Mesenteric fat pad (tissue), 1 donor: ENCODE data around the gene DSC1. TPM values are rescaled to one million over a fixed set of nuclear protein-coding genes. Genes with fewer than 3 reads are reported as not detected.
A peak's percentile ranks its signal among the peaks of the same experiment; 100 is the strongest.
"Not testable (repeated sequence)": the region's sequence is repeated elsewhere in the genome, so short reads cannot be mapped to it uniquely, and the experiment has no call there.

Experiments used
- DNase-seq: peaks from one replicate; pipeline ENCODE4 v3.0.0-alpha.2; 2020; ENCODE audit warnings: low spot score
- long read RNA-seq: library from polyadenylated mRNA; unstranded; transcript quantifications from one replicate; pipeline ENCODE4 v2.0.0, GENCODE V29; 2020
- total RNA-seq: library from RNA; stranded (reverse); fragmentation: NEBNext Ultra II Directional; extraction: Animal tissue kit (Norgen Biotek cat#: 25700); gene quantifications from one replicate; pipeline ENCODE4 v1.2.1, GENCODE V29; 2021
- donor health status: DM: yes; HTN: yes; CAD: no.

Gene DSC1
- total RNA-seq: not detected
- long read RNA-seq: 0 reads

GRCh38 chr18:31162825-31163435 is at the start of gene DSC1:
DSC1 (minus strand) TSS chr18:31162856; CDS start chr18:31162594, 262 bp downstream.
- no peak for DNase-seq

- DNase-seq: no peak
Observed at GRCh38 chr18:31211047-31211446, 48.4 kb upstream of the DSC1 start.

- no peak for DNase-seq
Observed at GRCh38 chr18:31209041-31209440, 46.4 kb upstream of the DSC1 start.

- no peak for DNase-seq
Observed at GRCh38 chr18:31207391-31207790, 44.7 kb upstream of the DSC1 start.

GRCh38 chr18:31206787-31207381 is 44.2 kb upstream of the DSC1 start:
- peak; percentile 88 for DNase-seq

GRCh38 chr18:31206071-31206470 is 43.4 kb upstream of the DSC1 start:
- no peak for DNase-seq

GRCh38 chr18:31205273-31205672 is 42.6 kb upstream of the DSC1 start:
- no peak for DNase-seq

GRCh38 chr18:31204833-31205232 is 42.2 kb upstream of the DSC1 start:
- no peak for DNase-seq

- no peak for DNase-seq
Observed at GRCh38 chr18:31204166-31204565, 41.5 kb upstream of the DSC1 start.

GRCh38 chr18:31203794-31204148 is 41.1 kb upstream of the DSC1 start:
- DNase-seq: no peak

- DNase-seq: no peak
Observed at GRCh38 chr18:31203096-31203793, 40.6 kb upstream of the DSC1 start.

- no peak for DNase-seq
Observed at GRCh38 chr18:31199190-31199769, 36.6 kb upstream of the DSC1 start.

- DNase-seq: no peak
Observed at GRCh38 chr18:31197676-31198075, 35.0 kb upstream of the DSC1 start.

GRCh38 chr18:31195063-31195462 is 32.4 kb upstream of the DSC1 start:
- no peak for DNase-seq

- no peak for DNase-seq
Observed at GRCh38 chr18:31192086-31192776, 29.6 kb upstream of the DSC1 start.

GRCh38 chr18:31190919-31191318 is 28.3 kb upstream of the DSC1 start:
- no peak for DNase-seq

- DNase-seq: no peak
Observed at GRCh38 chr18:31189757-31190156, 27.1 kb upstream of the DSC1 start.

GRCh38 chr18:31185186-31185950 is 22.7 kb upstream of the DSC1 start:
- no peak for DNase-seq

GRCh38 chr18:31183302-31183701 is 20.6 kb upstream of the DSC1 start:
- no peak for DNase-seq

GRCh38 chr18:31177369-31177768 is 14.7 kb upstream of the DSC1 start:
- not testable (repeated sequence) for DNase-seq

- DNase-seq: no peak
Observed at GRCh38 chr18:31176531-31176930, 13.9 kb upstream of the DSC1 start.
